IMR-90 (cell line): Measurements from ENCODE around the gene B4GALT5. TPM values are rescaled to one million over a fixed set of nuclear protein-coding genes. Genes with fewer than 3 reads are reported as not detected.

Experiments
- ATAC-seq: fragments of 200-7000 bp; cut with Tn5 transposase; 2 replicates; pipeline ENCODE4 v1.9.1; 2020; ENCODE audit warnings: low read depth, mild to moderate bottlenecking, moderate library complexity
- BruUV-seq: library from RNA; stranded (reverse); fragments of 400-500 nt; replicated peaks from 2 replicates; lab custom pipeline; 2021; lab: Mats Ljungman, UMichigan
- CTCF ChIA-PET: fragments of 300-600 bp; formaldehyde crosslinking; extraction: SDS; loops from one replicate; lab custom pipeline; 2021; ENCODE audit warnings: antibody characterized with exemption; lab: Yijun Ruan, JAX
- POLR2A ChIA-PET: fragments of 300-600 bp; sonication (Branson Sonifier 250); formaldehyde crosslinking; loops from one replicate; lab custom pipeline; 2022; ENCODE audit warnings: antibody characterized with exemption; ENCODE audit not compliant: unreplicated experiment; lab: Charles Lee
- DNase-seq: peaks from one replicate; pipeline ENCODE4 v3.0.0; 2013
- H2AFZ ChIP-seq: replicated peaks from 2 replicates; pipeline ENCODE3; 2013; ENCODE audit warnings: low read length, mild to moderate bottlenecking; ENCODE audit not compliant: poor library complexity
- H2AK5ac ChIP-seq: 2 replicates; pipeline ENCODE4 v1.6.1; 2013; ENCODE audit warnings: low read depth, low read length, inconsistent platforms
- H2AK9ac ChIP-seq: replicated peaks from 2 replicates; pipeline ENCODE3; 2013; ENCODE audit warnings: mild to moderate bottlenecking, low read depth, low read length, moderate library complexity; ENCODE audit not compliant: poor library complexity
- H2BK120ac ChIP-seq: 2 replicates; pipeline ENCODE4 v1.6.1; 2013; ENCODE audit warnings: low read depth, low read length, inconsistent platforms
- H2BK15ac ChIP-seq: 3 replicates; pipeline ENCODE4 v1.6.1; 2013; ENCODE audit warnings: low read depth, low read length, inconsistent platforms
- H2BK20ac ChIP-seq: 2 replicates; pipeline ENCODE4 v1.6.1; 2013; ENCODE audit warnings: low read depth, mild to moderate bottlenecking, inconsistent platforms, low read length, moderate library complexity
- H2BK5ac ChIP-seq: 2 replicates; pipeline ENCODE4 v1.6.1; 2013; ENCODE audit warnings: mild to moderate bottlenecking, low read depth, low read length, inconsistent platforms; ENCODE audit not compliant: poor library complexity, severe bottlenecking
- H3K14ac ChIP-seq: replicated peaks from 2 replicates; pipeline ENCODE4 v1.6.1; 2013; ENCODE audit warnings: low read depth, low read length, inconsistent platforms
- H3K18ac ChIP-seq: 2 replicates; pipeline ENCODE4 v1.6.1; 2013; ENCODE audit warnings: low read depth, low read length, control low read depth
- H3K23ac ChIP-seq: 2 replicates; pipeline ENCODE4 v1.6.1; 2013; ENCODE audit warnings: low read depth, low read length, inconsistent platforms
- H3K27ac ChIP-seq: 2 replicates; pipeline ENCODE4 v1.5.1; 2013; ENCODE audit warnings: mild to moderate bottlenecking, control low read depth, low read length; ENCODE audit not compliant: insufficient read depth
- H3K27me3 ChIP-seq: 2 replicates; pipeline ENCODE4 v1.6.1; 2013; ENCODE audit warnings: low read length; ENCODE audit not compliant: control insufficient read depth, insufficient read depth
- H3K36me3 ChIP-seq: 2 replicates; pipeline ENCODE4 v1.6.1; 2013; ENCODE audit warnings: low read length, mixed read lengths; ENCODE audit not compliant: control insufficient read depth, insufficient read depth
- H3K4ac ChIP-seq: 2 replicates; pipeline ENCODE4 v1.6.1; 2013; ENCODE audit warnings: low read depth, low read length, inconsistent platforms
- H3K4me1 ChIP-seq: 2 replicates; pipeline ENCODE4 v1.6.1; 2013; ENCODE audit warnings: low read length, mixed read lengths; ENCODE audit not compliant: control insufficient read depth, insufficient read depth
- H3K4me2 ChIP-seq: 2 replicates; pipeline ENCODE4 v1.6.1; 2013; ENCODE audit warnings: low read depth, mild to moderate bottlenecking, control low read depth, low read length, moderate library complexity
- H3K4me3 ChIP-seq: 2 replicates; pipeline ENCODE4 v1.5.1; 2013; ENCODE audit warnings: low read depth, mild to moderate bottlenecking, control low read depth, low read length, moderate library complexity; ENCODE audit not compliant: insufficient read depth
- H3K56ac ChIP-seq: 2 replicates; pipeline ENCODE4 v1.6.1; 2013; ENCODE audit warnings: low read length, inconsistent platforms; ENCODE audit not compliant: insufficient read depth; ENCODE audit errors: extremely low read depth
- H3K79me1 ChIP-seq, 2 experiments: 2 replicates each; pipeline ENCODE4 v1.6.1; 2013; ENCODE audit warnings: low read length in 2 of 2, inconsistent platforms in 1 of 2, low read depth in 1 of 2
- H3K9ac ChIP-seq: 2 replicates; pipeline ENCODE4 v1.6.1; 2013; ENCODE audit warnings: low read depth, low read length, control low read depth
- H3K9me1 ChIP-seq: 2 replicates; pipeline ENCODE4 v1.6.1; 2013; ENCODE audit warnings: low read length, inconsistent platforms; ENCODE audit not compliant: insufficient read depth
- H3K9me3 ChIP-seq: 2 replicates; pipeline ENCODE4 v1.6.1; 2013; ENCODE audit warnings: low read length; ENCODE audit not compliant: control insufficient read depth, insufficient read depth
- H4K20me1 ChIP-seq: 2 replicates; pipeline ENCODE4 v1.6.1; 2013; ENCODE audit warnings: low read length, inconsistent platforms; ENCODE audit not compliant: insufficient read depth
- H4K5ac ChIP-seq: 2 replicates; pipeline ENCODE4 v1.6.1; 2013; ENCODE audit warnings: mild to moderate bottlenecking, low read depth, low read length, control low read depth
- H4K8ac ChIP-seq, 2 experiments: 2 replicates each; pipeline ENCODE4 v1.6.1; 2013; ENCODE audit warnings: low read depth in 2 of 2, low read length in 2 of 2, control low read depth in 1 of 2, inconsistent platforms in 1 of 2
- H4K91ac ChIP-seq: 2 replicates; pipeline ENCODE4 v1.6.1; 2013; ENCODE audit warnings: low read depth, low read length, inconsistent platforms; ENCODE audit not compliant: insufficient read depth
- CEBPB ChIP-seq: IDR thresholded peaks from 2 replicates; pipeline ENCODE4 v1.6.1; 2012; ENCODE audit warnings: low read depth, low read length, improper control_type of control experiment
- ELK1 ChIP-seq: fragments of 150-350 bp; IDR thresholded peaks from 2 replicates; pipeline ENCODE4 v1.6.1; 2016; ENCODE audit warnings: low read depth, mild to moderate bottlenecking, low read length, moderate library complexity, borderline replicate concordance
- RAD21 ChIP-seq: IDR thresholded peaks from 2 replicates; pipeline ENCODE4 v1.6.1; 2012; ENCODE audit warnings: low read length, improper control_type of control experiment
- RFX5 ChIP-seq: IDR thresholded peaks from 2 replicates; pipeline ENCODE4 v1.8.0; 2012; ENCODE audit warnings: low read depth, mild to moderate bottlenecking, low read length, moderate library complexity
- SMC3 ChIP-seq: fragments of 150-350 bp; IDR thresholded peaks from 2 replicates; pipeline ENCODE4 v1.6.1; 2016; ENCODE audit warnings: low read depth, mild to moderate bottlenecking, antibody characterized with exemption, low read length, moderate library complexity
- WGBS, 2 experiments: methylation state at CpG; one replicate each; pipeline versions ENCODE4 v1.1.5 to v1.1.7; 2013; ENCODE audit warnings: missing lambda C conversion rate in 2 of 2; ENCODE audit not compliant: insufficient read length in 1 of 2; ENCODE audit errors: extremely low coverage in 2 of 2; 5-methylcytosine and 5-hydroxymethylcytosine counted together
- dilution Hi-C: fragments of 300-500 bp; cut with HindIII; formaldehyde crosslinking; loops from one replicate; pipeline ENCODE4 v1.14.3; 2018; ENCODE audit warnings: low sequenced_read_pairs; ENCODE audit not compliant: unreplicated experiment
- in situ Hi-C: fragments of 300-500 bp; cut with MboI; formaldehyde crosslinking; loops from 3 replicates; pipeline ENCODE4 v1.14.3; 2019; ENCODE audit warnings: low sequenced_read_pairs, inconsistent platforms, mixed read lengths
- intact Hi-C: fragments of 100-400 bp; cut with micrococcal nuclease; formaldehyde crosslinking; loops from 2 replicates; pipeline ENCODE4 v1.10.0; 2022
- polyA plus RNA-seq, 3 experiments: library from polyadenylated mRNA; depleted of rRNA; stranded (reverse); fragments of >200 nt; gene quantifications; 2 replicates each; pipeline ENCODE4 v1.2.3, GENCODE V29; 2012; ENCODE audit warnings: low replicate concordance in 1 of 3
- total RNA-seq: library from RNA; depleted of rRNA; stranded (reverse); fragments of >200 nt; gene quantifications from 2 replicates; pipeline ENCODE4 v1.2.3, GENCODE V29; 2012
- TF ChIP-seq, protein P1 (sequence below): conservative IDR thresholded peaks from 2 replicates; pipeline ENCODE4 v1.5.1; 2012; ENCODE audit warnings: mild to moderate bottlenecking, low read depth, low read length, improper control_type of control experiment

The B4GALT5 gene
- total and polyA plus RNA-seq, 2 of the 4 experiments (the other 2 are of a cell fraction) = 11.3 to 20.4 TPM

DNA sequence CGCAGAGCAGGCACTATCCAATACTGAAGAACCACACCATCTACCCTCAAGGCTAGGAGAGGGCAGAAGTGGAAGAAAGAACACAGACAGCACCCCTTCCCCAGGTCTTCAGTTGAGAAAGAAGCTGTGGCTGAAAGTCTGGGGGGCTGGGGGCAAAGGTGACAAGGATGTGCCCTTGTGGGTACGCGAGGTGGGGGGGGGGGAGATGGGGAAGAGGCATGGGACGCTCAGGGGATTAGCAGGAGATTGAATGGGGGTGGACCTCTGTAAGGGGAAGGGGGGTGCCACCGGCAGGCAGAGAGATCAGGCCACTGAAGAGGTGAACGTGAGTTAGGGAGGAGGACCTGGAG, 1.1 kb downstream of the B4GALT5 start:
- peak overlapping the region; percentile 60 to 73; a peak in 2 of 4 replicates for H4K8ac ChIP-seq
- H4K91ac ChIP-seq = peak overlapping the region; percentile 66; the same call in 1 of the 2 replicates
- H3K36me3 ChIP-seq = no peaks in the 10 kb centered on the region
- peak overlapping the region; percentile 92 for H3K23ac ChIP-seq
- H3K4me1 ChIP-seq = peaks cover 5% of the 10 kb centered on the region
- H3K14ac ChIP-seq = peak overlapping the region; percentile 87
- no peaks in the 10 kb centered on the region for H3K27me3 ChIP-seq
- H2AK5ac ChIP-seq = peak overlapping the region; percentile 97
- POLR2A ChIA-PET = no interaction called here
- no peak for TF ChIP-seq RFX5
- TF ChIP-seq, protein P1, sequence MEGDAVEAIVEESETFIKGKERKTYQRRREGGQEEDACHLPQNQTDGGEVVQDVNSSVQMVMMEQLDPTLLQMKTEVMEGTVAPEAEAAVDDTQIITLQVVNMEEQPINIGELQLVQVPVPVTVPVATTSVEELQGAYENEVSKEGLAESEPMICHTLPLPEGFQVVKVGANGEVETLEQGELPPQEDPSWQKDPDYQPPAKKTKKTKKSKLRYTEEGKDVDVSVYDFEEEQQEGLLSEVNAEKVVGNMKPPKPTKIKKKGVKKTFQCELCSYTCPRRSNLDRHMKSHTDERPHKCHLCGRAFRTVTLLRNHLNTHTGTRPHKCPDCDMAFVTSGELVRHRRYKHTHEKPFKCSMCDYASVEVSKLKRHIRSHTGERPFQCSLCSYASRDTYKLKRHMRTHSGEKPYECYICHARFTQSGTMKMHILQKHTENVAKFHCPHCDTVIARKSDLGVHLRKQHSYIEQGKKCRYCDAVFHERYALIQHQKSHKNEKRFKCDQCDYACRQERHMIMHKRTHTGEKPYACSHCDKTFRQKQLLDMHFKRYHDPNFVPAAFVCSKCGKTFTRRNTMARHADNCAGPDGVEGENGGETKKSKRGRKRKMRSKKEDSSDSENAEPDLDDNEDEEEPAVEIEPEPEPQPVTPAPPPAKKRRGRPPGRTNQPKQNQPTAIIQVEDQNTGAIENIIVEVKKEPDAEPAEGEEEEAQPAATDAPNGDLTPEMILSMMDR = no peak
- no peak for TF ChIP-seq RAD21
- TF ChIP-seq CEBPB = no peak
- no peak for TF ChIP-seq ELK1
- no peak for TF ChIP-seq SMC3
- BruUV-seq = no TSS peak
- H2BK120ac ChIP-seq = 0 out of 2 replicates have a peak overlapping the region, but pooled peaks have one; percentile 30
- H2BK20ac ChIP-seq = no peak overlapping the region
- dilution Hi-C loops (no loop called here), in situ Hi-C loops (no loop called here), intact Hi-C loops (loop anchor here (5.0 kb wide), 1 partner anchor 100 kb away; the partner anchor contains the start of gene SLC9A8)
- H2AK9ac ChIP-seq = peak overlapping the region; percentile 93
- WGBS, 2 experiments = 0% methylated on average over 5 of the region's 6 CpGs; no CpG with 5 or more reads in 1 of the 2 experiments
- peak overlapping the region; percentile 24 for H3K4ac ChIP-seq
- H2BK15ac ChIP-seq = no peak overlapping the region
- H2AFZ ChIP-seq = peak overlapping the region; percentile 94
- H3K79me1 ChIP-seq = peaks cover 11 to 46% of the 10 kb centered on the region in 2 experiments; a peak in 3 of 4 replicates
- H4K20me1 ChIP-seq = peaks cover 46% of the 10 kb centered on the region
- no peak for ATAC-seq
- DNase-seq = no peak
- CTCF ChIA-PET = no interaction called here
- peak overlapping the region; percentile 37; the same call in 1 of the 2 replicates for H3K18ac ChIP-seq
- H3K4me2 ChIP-seq = peak overlapping the region; percentile 98
- H3K56ac ChIP-seq = no peak overlapping the region
- peak overlapping the region; percentile 27 for H2BK5ac ChIP-seq
- peak overlapping the region; percentile 72; the same call in 1 of the 2 replicates for H4K5ac ChIP-seq
- peak overlapping the region; percentile 100 for H3K4me3 ChIP-seq
- peaks cover 1% of the 10 kb centered on the region; the same call in 1 of the 2 replicates for H3K9me1 ChIP-seq
- H3K9me3 ChIP-seq = no peaks in the 10 kb centered on the region
- H3K27ac ChIP-seq = peak overlapping the region; percentile 88
- peak overlapping the region; percentile 97 for H3K9ac ChIP-seq
